HG03575 (cell line): ENCODE results near the gene SPDYC.
"Not testable (repeated sequence)": the region's sequence is repeated elsewhere in the genome, so short reads cannot be mapped to it uniquely, and the experiment has no call there.

Experiments
- ATAC-seq: cut with Tn5 transposase; IDR thresholded peaks from one replicate; pipeline ENCODE4 v1.9.1; 2021; ENCODE audit not compliant: unreplicated experiment, insufficient number of reproducible peaks, low FRiP score; ENCODE audit errors: extremely low read depth

Gene SPDYC

GRCh38 chr11:65160643-65161042, 9.4 kb upstream of the SPDYC start:
- no peak for ATAC-seq

GRCh38 chr11:65163684-65164083, 6.3 kb upstream of the SPDYC start:
- ATAC-seq = no peak

DNA sequence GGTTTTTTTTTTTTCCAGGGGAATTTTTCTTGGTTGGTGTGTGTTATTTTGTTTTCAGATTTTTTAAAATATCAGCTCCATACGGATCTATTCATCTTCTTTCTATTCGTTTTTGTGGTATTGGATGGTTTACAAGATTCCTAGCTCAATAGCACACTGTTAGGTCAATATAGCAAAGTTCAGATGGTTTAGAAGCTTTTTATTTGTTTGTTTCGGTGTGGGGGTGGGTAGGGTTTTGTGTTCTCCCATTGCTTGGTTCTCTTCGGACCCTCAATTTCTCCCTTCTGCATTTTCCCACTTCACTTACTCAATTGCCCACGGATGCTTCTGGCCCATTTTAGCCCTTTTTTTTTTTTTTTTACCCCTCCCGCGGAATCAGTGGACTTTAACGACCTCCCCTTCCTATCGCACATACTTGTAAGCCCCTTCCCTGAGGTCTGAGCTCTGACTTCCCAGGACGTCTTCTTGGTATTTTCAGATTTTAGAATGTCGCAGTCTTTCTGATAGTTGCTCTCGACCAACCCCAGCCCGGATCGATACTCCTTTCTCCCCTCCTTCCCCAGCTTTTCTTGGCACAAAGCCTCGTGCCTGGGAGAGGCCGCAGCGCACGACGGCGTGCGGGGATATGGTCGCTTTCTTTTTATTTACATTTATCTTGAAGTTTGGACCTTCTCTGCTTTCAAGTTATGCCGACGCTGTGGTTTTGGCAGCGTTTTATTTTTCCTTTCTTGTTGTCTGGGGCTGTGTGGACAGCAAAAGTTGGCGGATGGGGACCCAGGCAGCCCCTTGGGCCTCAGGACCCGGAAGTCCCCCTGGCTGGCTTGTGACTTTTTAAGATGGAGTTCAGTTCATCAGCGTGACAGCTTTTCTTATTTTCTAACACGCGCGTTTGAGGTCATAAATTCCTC, 4.4 kb upstream of the SPDYC start:
- ATAC-seq = no peak

GRCh38 chr11:65166893-65167292, 3.1 kb upstream of the SPDYC start:
- ATAC-seq = no peak

DNA sequence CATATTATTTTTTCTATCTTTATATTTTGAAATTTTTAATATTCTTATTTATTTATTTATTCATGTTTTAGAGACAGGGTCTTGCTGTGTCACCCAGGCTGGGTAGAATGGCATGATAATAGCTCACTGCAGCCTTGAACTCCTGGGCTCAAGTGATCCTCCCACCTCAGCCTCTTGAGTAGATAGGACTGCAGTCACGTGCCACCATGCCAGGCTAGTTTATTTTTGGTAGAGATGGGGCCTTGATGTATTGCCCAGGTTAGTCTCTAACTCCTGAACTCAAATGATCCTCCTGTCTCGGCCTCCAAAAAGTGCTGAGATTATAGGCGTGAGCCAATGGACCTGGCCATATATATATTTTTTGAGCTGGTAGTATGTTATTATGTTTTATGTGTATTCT, 2.4 kb upstream of the SPDYC start:
- ATAC-seq = no peak

- no peak for ATAC-seq
Observed at GRCh38 chr11:65169164-65169641, 830 bp upstream of the SPDYC start.

- ATAC-seq = no peak
Observed at GRCh38 chr11:65172600-65172999, 2.6 kb downstream of the SPDYC start.

- not testable (repeated sequence) for ATAC-seq
Observed at GRCh38 chr11:65174571-65175010, 4.6 kb downstream of the SPDYC start.

DNA sequence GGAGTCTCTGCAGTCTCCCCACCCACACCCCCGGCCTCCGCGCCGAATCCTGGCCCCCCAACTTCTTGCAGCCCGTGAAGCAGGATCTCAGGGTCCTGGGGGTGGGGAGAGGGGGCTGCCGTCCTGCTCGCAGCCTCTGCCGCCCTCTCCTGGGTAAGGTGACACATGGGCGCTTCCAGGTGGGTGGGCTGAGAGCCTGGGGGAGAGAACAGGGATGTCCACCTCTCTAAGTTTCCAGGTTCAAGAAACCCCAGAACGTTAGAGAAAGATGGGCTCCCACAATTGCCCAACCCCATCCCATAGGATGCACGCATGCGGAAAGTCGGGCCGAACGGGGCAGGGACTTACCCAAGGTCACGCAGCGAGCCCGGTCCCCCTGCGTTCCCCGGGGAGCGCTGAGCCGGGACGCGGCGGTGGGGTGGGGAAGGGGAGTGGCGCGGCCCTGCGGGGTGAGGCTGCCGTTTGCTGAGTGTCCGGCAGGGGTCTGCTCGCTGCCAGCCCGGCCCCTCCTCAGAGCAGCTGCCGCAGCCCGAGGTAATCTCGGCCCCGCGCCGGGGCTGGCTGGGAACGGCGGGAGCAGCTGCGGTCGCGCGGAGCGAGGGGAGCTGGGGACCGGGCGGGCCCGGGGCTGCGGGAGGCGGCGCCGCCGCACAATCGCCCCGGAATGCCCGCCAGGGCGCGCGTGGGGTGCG, 11.0 kb downstream of the SPDYC start:
- ATAC-seq = no peak

DNA sequence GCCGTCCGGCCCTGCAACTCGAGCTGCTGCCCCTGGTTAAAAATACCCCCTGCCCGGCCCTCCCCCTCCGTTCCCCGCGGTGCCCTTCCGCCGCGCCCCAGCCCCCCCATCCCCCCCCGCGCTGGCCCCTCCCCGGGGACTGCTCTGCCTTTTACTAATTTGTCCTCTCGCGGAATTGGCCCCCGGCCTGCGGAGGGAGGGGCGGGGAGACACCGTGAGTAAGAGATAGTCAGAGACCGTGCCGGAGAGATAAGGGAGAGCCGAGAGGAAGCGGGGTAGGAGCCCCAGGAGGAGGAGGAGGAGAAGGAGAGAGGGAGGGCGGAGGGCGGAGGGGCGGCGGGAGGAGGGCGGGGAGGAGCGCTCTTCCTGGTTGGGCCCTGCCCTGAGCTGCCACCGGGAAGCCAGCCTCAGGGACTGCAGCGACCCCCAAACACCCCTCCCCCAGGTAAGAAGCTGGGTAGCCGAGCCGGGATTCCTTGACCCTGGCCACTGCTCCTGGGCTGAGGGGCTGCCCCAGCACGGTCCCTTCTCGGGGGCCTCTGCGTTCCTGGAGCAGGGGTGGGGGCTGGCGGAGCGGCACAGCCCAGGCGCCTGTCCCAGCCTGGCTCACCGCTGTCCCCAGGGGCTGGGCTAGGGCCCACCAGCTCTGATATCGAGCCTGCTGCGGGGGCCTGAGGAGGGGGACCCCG, 11.7 kb downstream of the SPDYC start, which contains the start of gene CAPN1:
Gene CAPN1 (plus strand): TSS at position 360 of the 689 bp plus-strand sequence. CDS start 774 bp downstream, outside the sequence.
- ATAC-seq = no peak

- no peak for ATAC-seq
Observed at GRCh38 chr11:65182258-65183170, 12.5 kb downstream of the SPDYC start.

GRCh38 chr11:65183201-65183891, 13.3 kb downstream of the SPDYC start:
- ATAC-seq = no peak

DNA sequence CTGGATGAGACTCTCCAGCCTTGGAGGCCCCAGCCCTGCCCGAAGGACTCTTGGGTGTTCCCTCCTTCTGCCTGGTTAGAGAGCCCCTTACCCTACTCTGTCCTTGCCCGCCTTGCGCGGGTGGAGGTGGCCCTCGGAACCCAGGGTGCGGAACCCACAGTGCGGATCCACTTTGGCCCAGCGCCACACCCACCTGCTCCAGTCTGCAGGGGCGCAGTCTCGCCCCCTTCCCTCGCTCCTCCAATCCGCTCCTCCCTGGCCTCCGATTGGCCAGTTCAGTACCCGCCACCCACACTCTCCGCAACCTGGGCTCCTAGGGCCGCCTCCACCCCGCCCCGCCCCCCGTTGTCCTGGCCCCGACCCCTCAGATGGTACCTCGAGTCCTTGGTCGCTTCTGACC, 14.1 kb downstream of the SPDYC start:
- no peak for ATAC-seq

DNA sequence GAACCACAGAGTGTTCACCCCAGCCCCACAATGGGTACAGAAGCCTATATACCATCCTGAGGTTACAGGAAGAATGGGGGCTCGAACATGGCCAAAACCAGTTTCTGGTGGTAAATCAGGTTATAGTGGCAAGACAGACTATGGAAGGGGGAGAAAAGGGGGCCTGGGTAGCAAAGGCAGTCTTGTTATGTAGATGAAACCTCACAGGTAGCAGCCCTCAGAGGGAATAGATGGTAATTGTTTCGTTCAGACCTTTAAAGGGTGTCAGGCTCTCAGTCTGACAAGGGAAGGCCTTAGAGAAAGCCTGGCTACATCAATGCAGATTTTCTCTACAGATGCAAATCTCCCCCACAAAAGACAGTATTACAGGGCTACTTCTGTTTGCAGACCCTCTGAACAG, 15.1 kb downstream of the SPDYC start:
- ATAC-seq = no peak

DNA sequence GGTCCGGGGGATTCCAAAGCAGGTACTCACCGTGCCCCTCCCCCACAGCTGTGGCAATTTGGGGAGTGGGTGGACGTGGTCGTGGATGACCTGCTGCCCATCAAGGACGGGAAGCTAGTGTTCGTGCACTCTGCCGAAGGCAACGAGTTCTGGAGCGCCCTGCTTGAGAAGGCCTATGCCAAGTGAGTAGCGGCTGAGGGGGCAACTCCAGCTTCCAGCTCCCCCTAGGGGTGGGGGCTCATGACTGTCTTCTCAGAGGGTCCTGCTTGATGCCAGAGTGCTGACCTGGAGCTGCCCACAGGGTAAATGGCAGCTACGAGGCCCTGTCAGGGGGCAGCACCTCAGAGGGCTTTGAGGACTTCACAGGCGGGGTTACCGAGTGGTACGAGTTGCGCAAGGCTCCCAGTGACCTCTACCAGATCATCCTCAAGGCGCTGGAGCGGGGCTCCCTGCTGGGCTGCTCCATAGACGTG, 15.9 kb downstream of the SPDYC start:
- ATAC-seq = no peak

- no peak for ATAC-seq
Observed at GRCh38 chr11:65186701-65187100, 16.7 kb downstream of the SPDYC start.

DNA sequence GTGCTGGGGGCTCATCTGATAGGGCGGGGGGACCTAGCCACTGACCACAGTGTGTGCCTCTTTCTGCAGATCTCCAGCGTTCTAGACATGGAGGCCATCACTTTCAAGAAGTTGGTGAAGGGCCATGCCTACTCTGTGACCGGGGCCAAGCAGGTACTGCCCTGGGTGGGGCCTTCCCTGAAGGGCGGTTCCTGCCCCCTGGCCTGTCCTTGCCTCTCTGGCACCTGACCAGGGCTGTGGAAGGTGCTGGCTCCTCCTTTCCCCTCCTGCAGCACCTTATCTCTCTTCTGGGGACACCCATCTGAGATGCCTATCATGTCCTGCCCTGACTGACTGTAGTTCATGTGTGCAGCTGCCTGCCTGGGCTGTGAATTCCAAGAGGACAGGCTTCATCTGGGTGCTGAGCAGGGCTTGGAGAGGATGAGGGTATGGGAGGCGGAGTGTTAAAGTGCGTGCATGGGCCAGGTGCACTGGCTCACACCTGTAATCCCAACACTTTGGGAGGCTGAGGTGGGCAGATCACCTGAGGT, 17.2 kb downstream of the SPDYC start:
- ATAC-seq = no peak
